GM18909 (cell line): Measurements from ENCODE around the gene RHO.

Experiments
- ATAC-seq: cut with Tn5 transposase; IDR thresholded peaks from one replicate; pipeline ENCODE4 v1.9.1; 2021; ENCODE audit warnings: mild to moderate bottlenecking; ENCODE audit not compliant: unreplicated experiment, poor library complexity

RHO gene

DNA sequence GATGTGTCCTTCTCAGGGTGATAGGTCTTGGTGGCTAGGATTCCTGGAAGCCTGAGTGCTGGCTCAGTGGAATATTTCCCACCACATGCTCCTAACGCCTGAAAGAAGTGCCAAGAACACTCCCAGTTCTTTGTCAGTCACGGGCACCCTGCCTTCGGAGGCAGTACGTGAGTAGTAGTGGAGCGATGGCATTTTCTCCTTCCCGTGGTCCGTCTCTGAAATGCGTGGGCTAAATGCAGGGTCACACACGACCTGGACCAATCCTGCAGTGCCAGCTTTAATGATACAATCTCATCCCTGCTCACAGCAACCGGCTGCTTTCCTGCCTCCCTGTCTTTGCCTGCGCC, 29.1 kb downstream of the RHO start:
- ATAC-seq: no peak

DNA sequence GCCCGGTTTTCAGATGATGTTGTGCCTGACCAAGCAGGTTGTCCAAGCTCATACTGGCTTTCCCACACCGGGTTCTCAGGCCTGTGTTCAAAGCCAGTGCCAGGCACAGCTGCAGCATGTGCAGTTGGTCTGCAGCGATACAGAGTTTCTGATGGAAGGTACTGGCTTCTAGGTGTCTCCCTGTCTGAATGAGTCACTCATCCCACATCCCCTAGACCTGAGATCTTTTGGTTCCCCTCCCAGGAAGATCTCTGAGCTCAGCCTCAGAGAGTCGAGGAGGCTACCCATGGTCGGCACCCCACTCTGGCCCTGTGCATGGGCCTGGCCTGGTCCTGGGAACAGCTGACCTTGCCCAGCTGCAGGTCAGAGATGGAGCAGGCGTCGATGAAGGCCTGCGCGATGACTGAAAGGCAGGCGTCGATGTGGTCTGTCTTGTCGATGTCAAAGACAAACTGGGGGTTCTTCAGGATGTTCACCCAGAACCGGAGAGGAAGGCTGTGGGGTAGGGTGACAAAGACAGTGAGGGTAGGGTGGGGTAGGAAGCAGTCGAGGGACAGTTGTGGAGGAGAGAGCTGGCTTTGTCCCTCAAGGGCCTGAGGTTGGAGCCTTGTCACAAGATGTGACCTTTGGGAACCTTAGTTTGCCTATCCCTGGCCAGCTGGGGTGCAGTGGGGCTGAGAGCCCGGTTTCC, 29.8 kb downstream of the RHO start:
- ATAC-seq: no peak

DNA sequence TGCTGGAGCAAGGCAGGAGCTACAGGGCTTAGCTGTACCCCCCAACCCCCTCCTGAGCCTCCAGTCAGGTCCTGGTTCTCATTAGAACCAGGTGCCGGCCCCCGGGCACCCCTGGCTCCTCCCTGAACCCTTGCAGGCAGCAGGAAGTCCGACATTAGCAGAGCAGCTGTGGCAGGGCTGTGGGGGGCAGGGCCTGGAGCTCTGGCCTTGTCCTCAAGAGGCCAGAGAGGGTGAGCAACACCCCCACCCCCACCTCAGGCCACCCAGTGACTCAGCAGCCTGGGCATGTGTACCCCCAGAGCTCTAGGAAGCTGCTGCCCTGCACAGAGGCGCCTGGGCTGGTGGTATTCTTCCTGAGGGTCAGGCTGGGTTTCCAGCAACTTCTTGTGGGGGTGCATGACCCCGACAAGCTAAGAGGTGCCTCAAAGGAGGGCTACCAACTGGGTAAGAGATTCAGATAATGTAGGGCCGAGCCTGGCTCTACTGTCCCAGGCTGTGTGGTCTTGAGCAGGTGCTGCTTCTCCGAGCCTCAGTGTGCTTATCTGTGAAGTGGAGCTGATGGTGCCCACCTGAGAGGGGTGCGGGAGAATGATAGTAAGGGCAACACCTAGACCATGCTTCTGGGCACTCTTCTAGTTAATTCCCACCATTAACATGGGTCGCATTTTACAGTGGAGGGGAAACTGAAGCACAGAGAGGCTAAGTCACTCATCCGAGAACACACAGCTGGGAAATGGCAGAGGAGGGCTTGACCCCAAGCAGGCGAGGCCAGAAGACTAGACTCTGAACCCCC, 30.5 kb downstream of the RHO start:
- no peak for ATAC-seq

DNA sequence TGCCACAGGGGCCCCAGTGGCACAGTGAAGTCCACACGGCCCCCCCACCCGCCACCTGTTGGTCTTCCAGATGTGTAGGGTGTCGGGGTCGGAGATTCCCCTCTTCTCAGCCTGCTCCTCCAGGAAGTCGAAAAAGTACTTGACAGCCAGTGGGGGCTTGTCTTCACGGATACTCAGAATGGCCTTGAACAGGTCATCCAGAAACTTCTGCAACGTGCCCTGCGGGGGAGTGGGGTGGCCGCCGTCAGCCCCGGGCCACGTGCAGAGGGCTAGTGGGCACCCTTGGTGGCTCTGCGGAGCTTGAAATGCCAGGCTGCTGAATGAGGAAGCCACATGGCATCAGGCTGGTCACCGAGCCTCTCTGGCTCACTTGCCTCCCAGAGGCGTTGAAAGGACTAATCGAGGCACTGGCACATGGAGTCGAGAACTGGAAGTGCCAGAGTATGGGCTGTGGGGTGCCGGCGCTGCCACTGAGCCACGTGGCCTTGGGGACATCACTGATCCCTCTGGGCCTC, 31.2 kb downstream of the RHO start:
- ATAC-seq: no peak

DNA sequence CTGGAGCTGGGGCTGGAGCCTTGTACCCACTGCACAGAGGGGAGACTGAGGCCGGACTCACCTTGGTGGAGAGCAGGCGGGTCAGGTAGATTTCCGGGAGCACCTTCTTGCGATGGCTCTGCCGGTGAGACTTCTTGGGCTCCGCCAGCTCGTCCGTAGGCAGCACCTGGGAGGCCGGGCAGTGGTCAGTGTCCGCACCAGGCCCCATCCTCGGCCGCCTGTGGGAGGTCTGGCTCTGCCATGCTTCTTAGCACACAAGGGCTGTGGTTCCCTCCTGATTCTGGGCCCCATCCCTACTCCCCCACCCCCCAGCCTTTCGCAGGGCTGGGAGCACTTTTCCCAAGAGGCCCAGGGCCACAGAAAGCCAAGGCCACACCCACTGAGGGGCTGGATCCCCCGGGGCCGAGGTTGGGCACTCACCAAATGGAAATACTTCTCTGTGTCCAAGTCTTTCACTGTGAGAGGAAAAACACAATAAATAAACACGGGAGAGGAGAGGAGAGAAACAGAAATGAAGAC, 31.9 kb downstream of the RHO start:
- ATAC-seq: no peak

DNA sequence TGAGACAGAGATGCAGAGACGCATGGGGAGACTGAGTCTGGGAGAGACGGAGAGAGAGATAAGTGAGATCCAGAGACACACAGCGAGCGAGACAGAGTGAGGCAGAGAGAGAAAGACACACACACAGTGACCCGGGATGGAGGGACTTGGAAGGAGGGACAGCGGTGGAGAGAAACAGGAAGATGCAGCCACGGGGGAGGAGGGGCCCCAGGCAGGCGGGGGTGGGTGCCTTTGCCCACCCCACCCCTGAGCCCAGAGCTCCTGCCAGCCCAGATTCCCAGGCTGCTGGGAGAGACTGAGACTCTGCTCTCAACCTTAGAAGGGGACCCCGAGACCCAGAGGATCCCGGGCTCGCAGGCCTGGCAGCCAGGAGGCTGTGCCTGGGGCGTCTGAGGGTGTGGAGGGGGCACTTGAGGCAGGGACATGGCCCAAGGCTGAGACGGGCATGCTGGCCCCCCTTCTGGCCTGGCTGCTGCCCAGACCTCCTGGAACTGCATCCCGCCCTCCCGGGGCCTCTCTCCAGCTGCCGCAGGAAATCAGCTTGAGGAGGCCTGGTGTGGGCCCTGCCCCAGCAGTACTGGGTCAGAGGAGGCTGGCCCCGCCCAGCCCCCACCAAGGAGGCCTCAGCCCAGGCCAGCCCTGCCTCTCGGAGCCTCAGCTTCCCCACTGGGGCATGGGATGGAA, 32.6 kb downstream of the RHO start:
- no peak for ATAC-seq

DNA sequence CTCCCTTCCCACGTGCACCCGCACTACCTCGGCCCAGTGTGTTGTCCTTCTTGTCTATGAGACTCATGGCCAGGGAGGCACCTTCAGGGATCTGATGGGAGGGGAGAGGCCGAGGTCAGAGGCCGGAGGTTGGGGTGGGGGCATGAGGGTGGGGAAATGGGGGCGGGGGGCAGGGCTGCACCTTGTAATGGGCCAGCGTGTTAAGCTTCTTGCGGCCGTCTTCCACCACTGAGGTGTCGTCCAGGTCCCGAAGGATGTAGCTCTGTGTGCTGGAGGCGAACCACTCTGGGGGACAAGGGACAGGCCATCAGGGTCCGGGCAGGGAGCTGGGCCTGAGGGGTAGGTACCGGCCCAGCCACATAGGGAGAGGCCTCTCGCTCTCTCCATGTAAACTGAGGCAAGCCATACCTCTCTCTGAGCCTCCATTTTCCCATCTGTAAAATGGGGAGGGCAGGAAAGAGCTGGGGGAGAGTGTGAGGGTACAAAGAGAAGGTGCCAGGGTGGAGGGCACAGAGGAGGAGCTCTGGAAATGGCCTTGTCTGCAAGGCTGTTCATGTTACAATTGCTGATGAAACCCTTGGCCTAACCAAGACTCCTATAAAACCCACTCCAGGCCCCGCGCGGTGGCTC, 33.3 kb downstream of the RHO start:
- no peak for ATAC-seq

DNA sequence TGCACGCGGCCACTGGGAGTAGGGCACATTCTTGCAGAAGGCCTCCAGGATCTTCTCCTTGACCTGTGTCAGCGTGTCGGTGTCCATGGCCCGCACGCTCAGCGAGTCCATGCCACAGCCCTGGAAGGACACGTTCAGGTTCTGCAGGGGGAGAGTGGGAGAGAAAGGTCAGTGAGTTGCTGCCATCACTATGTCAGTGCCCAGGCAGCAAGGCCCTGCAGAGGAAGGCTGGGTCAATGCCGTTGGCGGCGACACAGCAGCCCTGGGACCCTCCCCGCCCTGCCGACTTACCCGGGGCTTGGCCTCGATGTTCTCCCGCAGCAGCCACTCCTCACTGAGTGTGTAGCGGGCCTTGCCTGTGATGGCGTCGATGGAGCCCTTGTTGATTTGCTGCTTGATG, 34.4 kb downstream of the RHO start:
- no peak for ATAC-seq

DNA sequence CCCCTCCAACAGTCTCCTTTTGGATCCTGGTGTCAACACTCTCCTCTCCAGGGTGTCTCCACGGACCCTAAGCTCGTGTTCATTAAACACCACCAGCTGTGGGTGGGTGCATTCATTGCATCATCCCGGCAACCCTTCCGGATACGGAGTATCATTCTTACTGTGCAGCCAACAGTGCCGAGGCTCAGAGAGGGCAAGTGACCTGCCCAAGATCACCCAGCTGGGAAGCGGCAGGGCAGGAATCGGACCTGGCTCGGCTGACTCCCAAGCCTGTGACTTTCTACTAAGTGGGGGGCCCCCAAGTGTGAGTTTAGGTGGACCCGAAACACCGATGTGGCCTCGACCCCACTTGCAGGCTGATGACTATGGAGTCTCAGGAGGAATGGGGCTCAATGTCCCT, 34.9 kb downstream of the RHO start:
- no peak for ATAC-seq

DNA sequence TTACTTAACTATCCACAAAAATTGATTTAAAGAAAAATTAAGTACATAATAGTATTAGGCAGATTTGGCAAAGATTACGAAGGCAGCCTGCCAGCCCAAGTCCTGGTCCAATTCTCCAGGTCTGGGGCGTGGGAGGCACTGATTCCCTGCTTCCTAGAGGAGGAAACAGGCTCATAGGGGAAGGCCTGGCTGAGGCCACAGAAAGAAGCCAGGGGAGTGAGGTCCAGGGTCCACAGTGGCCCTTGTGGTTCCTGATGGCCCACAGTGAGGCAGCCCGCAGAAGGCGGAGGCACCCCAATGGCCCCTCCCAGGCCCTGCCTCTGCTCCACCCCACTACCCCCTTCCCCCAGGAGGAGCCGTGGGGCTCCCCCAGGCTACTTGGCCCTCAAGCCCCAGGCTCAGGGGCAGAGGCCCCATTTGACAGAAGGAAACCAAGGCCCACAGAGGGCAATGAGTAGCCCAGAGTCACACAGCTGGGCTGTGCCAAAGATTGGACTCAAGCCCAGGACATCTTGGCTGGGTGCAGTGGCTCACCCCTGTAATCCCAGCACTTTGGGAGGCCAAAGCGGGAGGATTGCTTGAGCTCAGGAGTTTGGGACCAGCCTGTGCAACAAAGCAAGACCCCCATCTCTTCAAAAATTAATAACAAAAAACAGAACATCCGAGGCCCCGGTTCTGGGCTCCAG, 35.6 kb downstream of the RHO start:
- ATAC-seq: no peak

DNA sequence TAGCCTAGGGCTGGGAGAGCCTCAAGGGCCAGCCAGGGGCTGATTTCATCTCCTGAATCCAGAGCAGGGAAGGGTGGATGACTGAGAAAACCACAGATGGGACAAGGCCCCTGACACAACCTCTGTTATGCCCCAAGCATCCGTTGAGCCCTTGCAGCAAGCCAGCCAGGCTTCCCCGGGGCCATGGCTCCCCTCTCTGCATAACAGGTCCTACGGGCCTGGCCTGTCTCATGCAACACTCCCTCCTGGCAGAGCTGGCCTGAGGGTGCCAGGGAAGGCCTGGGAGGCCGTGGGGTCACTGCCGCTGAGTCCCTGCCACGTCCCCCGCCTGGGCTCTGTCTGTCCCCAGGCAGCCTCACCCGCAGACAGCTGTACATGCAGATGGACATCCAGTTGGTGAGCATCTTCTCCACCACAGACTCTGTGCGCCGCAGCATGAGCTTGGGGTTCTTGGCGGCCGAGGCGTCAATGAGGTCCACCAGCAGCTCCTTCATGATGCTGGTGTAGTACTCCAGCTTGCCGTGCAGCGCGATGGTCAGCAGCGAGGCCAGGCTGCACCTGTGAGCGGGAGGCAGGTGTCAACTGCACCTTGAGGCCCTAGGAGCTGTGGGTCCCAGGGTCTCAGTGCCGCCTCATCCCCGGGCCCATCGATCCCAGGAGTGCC, 36.7 kb downstream of the RHO start:
- no peak for ATAC-seq

DNA sequence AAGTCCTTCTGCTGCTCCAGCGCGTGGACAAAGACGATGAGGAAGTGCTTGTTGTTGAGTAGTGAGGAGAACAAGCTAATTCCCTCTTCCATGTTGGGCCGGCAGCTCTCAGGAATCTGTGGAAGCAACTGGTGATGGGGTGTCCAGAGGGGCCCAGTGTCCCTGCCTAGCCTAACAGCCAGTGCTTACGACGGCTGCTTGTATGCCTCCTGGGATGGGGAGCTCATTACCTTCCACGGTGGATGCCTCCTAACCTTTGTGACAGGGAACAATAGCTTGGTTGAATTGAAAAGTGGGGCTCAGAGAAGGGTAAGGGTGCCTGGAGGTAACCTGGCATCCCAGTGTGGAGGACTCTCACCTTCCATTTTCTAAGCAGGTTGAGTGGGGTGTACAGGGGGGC, 37.5 kb downstream of the RHO start:
- no peak for ATAC-seq

DNA sequence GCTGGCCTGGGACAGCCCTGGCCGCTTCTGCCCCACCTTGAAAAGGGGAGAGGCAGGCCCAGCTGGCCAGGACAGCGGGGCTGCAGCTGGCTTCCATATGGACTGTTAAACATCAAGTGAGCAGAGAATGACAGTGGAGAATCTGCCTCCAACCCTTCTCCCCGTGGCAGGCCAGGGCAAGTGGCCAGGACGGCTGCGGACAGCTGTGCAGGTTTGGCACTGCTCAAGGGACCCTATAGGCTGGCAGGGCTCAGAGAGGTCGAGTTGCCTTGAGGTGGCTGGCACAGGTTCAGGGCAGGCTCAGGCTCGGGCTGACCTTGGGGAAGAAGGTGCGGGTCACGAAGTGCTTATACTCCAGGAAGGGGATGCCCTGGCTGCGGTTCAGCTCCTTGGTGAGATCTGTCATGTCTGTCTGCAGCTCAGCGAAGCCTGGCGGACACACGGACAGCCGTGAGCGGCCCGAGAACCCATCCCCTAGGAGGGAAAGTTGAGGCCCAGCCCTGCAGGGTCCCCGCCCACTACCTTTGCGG, 38.8 kb downstream of the RHO start:
- ATAC-seq: no peak

DNA sequence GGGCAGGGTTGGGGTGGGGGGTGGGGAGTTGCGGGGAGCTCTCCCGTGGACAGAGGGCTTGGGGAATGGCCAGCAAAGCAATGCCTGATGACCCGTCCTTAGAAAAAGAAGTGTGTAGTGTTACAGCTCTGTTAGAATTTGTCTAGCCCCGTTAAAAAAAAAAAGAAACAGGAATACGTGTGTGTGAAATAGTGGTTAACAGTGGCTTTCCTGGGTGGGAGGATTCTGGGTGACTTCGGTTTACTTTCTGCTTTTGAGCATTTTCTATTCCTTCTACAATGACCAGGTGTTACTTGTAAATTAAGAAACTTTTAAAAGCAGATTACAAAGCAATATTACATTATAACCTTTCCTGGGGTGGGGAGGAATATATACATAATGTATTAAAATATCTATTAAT, 39.5 kb downstream of the RHO start:
- no peak for ATAC-seq

DNA sequence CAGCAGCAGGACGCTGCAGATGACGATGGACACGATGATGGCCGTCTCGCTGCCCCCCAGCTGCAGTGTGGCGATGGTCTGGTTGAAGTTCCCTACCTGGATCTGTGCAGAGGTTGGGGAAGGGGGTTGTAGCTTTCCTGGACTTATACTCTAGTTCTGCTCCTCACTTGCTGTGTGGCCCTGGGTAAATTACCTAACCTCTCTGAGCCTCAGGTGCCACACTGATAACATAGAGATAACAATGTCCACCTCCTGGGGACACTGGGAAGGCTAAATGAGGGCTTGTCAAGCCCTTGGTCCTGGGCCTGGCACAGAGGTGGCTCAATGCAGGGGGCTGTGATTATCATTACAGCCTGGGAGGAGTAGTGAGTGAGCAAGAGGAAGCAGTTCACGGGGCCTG, 41.4 kb downstream of the RHO start:
- ATAC-seq: no peak

DNA sequence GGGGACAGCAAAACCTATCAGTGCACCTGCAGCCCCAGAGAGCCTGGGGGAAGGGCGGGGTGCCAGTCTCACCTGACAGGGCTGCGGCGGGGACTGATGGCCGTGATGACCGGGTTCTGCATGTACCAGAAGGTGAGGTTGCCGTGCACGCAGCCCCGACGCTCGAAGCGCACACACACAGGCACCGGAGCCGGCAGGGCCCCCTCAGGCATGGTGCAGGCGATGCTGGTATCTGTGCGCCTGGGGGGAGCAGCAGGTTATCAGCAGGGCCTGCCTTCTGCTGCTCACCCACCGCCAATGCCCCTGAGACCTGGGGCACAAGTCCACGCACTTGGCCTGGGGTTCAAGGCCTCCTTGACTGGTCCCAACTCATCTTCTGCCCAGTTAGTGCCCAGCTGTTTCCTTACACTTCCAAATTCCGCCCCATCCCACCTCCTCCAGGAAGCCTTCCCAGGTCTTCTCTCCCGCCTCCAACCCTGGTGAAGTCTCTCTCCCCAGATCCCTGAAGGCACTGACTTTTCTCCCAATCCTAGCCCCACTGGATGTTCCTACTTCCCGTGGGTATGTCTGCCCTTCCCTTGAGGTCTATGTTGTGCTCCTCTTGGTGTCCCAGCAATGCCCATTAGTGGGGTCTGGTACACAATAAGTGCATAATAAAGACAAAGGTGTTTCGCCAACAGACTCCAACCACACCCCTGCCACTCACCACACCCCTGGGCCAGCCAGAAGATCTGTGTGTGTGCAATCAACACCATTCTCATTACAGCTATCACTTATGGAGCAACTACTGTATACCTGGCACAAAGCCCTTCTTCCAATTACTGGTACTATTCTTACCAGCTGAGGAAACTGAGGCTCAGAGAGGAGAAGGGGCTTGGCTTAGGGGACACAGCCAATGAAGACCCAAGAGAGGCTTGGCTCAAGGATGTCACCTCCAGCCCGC, 43.4 kb downstream of the RHO start:
- no peak for ATAC-seq

DNA sequence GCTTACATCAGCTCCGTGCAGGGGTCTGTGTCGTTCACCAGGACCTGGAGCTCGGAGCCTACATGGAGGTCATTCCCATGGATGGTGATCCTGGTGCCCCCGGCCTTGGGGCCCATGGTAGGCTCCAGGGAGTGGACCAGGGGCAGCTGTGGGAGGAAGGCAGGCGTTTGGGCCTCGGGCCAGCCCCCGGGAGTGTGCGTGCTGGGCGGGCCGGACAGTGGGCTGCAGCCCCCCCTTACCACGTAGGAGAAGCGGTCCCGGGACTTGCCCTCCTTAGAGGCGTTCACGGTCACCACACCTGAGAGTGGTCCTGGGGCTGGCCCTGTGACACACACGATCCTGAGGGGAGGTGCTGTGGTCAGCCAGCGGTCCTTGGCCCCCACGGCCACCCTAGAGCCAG, 44.2 kb downstream of the RHO start:
- ATAC-seq: no peak

DNA sequence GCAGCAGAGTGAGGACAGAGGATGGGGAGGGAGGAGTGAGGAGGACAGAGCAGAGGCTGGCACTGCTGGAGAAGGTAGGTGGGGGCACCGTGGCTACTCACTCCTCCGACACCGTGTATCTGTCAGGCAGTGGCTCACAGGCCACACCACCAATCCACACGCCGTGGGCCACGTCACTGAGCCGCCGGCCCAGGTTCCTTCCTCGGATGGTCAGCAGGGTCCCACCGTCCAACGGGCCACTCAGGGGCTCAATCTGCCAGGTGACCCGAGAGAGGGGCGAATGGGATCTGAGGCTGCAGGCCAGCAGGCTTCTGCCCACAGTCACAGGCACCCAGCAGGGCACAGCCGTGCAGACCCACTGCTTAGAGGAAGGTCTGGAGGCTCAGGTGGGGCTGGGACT, 45.1 kb downstream of the RHO start:
- no peak for ATAC-seq
